Mucosa of gallbladder (tissue), 1 donor: Measurements from ENCODE around the gene INTS13. TPM values are rescaled to one million over a fixed set of nuclear protein-coding genes. Genes with fewer than 3 reads are reported as not detected.
"Not testable (repeated sequence)": the region's sequence is repeated elsewhere in the genome, so short reads cannot be mapped to it uniquely, and the experiment has no call there.

Source experiments
- DNase-seq: peaks from one replicate; pipeline ENCODE4 v3.0.0-alpha.2; 2020; ENCODE audit warnings: low spot score
- total RNA-seq: library from RNA; stranded (reverse); gene quantifications from one replicate; pipeline ENCODE4 v1.2.1, GENCODE V29; 2021
- donor health status: DM: no; HTN: no; CAD: no.

INTS13 gene
- total RNA-seq, 1 donor from 2014 or later, result 13.8 TPM

DNA sequence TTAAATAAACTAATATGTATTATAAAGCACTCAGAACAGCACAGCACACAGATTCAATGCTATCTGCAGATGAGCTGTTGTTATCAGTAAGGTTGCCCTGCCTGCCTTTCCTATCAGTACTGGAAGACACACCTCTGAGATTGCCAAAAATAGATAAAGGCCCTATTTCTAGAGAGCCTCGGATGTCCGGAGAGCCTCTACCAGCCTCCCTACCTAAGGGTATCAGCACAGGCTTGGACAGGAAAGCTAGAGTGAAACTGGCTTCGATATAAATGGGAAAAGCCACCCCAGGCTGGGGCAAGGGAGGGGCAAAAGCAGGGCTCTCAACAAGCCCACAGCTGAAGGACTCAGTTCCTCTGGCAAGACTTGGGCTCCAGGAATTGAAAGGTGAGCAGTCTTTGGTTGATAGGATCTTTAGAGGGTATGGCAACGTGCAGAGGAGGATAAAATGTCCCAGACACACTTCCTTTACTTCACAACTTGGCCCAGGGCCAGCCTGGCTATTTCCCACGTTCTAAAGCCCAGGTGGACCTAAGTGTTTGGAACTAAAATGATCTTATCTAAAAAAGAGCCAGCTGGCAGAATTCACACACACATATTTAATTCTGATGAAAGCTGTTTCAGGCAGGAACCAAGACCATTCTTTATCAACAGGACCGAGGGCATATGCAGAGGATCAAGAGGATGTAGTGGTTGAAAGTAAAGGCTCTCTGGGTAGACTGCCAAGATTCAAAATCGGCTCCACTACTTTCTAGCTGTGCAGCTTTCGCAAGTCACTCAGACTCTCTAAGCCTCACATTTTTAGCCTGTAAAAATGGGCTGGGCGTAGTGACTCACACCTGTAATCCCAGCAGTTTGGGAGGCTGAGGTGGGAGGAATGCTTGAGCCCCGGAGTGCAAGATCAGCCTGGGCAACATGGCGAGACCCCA is 67.0 kb downstream of the INTS13 start:
- peak; percentile 18 for DNase-seq

DNA sequence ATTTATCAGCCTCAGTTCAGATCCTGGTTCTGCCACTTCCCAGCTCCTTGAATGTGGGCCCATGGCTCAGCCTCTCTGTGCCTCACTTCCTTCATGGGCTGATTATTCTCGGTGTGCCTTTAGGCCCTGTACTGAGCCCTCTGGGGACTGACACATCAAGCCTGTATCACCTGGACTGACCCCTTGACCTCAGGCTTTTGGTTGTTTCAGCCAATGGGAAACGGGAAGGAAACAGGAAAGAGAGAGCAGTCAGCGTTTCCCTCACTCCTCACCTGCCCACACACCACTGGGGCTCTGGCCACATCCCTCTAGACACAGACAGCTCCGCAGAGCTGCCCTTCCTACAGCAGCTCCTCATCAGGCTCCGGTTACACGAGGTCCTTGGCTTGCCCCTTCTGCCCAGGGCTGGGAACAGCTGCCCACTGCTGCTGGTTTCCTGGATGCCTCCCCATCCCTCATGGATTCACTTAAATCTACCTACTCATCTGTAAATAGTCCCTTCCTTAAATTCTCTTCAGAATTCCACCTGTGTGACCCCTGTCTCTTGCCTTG is 67.8 kb downstream of the INTS13 start:
- DNase-seq, result no peak

DNA sequence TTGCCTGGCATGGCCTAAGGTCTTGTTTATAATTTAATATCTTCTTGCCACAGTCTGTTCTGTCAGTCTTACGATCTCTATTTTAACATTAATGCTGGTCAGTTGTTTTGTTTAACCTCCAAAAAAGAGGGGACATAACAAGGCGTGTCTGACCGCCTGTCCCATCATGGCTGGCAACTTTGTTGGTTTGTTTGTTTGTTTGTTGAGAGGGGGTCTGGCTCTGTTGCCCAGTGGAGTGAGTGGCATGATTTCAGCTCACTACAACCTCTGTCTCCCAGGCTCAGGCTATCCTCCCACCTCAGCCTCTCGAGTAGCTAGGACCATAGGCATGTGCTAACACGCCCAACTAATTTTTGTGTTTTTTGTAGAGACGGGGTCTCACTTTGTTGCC is 68.7 kb downstream of the INTS13 start:
- no peak for DNase-seq

DNA sequence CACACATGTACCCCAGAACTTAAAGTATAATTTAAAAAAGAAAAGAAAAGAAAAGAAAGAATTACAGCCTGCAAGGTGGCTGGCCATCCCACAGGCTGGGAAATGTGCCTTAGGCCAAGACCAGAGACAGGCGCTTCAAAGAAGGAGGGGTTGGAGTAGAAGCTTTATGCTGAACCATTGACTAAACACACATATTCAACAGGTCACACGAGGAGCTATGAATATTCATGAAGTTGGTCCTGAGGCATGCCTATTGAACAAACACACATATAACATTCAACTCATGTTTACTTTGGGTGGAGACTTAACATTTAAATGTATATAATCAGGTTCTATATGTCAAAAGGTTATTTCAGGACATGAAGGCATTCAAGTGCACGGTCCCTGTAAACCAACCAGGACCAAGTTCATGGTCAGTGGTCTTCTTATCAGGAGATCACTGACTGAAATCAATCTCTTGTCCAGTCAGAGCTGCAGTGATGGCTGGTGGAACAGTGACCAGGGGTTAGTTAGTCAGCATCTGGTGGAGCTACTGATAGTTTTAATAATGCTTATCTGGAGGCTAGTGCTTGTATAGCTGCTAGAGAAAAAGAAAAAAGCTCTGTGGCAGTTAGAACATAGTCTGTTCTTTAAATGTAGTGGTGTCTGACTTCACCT is 69.2 kb downstream of the INTS13 start:
- no peak for DNase-seq

DNA sequence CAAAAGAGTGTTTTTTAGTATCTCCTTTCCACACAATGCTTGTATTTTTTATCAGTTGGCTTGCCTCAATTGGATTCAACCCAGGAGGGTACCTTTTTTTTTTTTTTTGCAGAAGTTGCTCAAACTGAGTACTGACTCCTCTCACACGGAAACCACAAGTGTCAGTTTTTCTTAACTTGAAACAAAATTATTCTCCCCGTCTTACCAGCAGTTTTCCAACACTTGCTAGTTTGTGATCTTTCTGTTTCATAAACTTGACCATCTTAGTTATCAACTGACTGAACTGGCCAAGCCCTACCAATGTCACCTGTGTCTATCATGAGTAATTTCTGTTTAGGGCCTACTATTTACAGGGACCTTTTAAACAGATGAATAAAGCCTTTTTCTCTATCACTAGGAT is 70.7 kb downstream of the INTS13 start:
- no peak for DNase-seq

DNA sequence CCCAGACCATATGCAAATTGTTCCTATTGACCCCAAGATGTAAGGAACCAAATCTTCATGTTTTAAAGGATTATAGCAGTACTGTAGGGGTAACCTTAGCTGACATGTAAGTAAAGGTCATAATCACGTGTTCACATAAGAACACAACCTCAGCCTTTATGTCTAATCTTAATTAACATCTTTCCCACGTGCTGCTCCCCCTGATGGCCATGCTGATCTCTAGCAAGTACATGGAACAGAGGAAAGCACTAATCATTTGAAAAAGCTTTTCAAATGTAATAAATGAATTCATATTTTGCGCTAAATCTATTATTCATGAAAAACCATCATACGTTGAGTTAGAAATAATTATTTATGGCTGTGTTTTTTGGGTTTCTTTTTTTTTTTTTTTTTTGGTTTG is 74.3 kb downstream of the INTS13 start:
- no peak for DNase-seq

DNA sequence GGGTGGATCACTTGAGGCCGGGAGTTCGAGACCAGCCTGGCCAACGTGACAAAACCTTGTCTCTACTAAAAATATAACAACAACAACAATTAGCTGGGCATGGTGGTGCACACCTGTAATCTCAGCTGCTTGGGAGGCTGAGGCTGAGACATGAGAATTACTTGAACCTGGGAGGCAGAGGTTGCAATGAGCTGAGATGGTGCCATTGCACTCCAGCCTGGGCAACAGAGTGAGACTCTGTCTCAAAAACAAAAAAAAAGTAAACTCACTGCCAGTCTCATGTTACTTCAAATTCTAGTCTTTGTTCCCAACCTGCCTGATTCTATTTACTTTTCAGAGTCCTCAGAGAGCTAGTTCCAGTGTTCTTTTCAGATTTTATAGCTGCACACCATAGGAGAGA is 75.0 kb downstream of the INTS13 start:
- DNase-seq, result not testable (repeated sequence)

DNA sequence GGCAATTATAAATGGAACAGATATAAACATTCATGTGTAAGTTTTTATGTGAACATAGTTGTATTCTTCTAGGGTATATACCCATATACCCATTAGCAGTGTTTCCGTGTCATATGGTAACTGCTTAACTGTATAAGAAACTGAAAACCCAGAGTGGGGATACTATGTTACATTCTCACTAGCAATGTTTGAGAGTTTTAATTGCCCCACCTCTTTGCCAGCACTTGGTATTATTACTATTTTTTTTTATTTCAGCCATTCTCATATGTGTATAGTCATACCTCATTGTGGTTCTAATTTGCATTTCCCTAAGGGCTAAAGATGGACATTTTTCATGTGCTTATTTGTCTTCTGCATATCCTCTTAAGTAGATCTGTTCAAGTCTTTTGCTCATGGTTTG is 76.1 kb downstream of the INTS13 start:
- no peak for DNase-seq

DNA sequence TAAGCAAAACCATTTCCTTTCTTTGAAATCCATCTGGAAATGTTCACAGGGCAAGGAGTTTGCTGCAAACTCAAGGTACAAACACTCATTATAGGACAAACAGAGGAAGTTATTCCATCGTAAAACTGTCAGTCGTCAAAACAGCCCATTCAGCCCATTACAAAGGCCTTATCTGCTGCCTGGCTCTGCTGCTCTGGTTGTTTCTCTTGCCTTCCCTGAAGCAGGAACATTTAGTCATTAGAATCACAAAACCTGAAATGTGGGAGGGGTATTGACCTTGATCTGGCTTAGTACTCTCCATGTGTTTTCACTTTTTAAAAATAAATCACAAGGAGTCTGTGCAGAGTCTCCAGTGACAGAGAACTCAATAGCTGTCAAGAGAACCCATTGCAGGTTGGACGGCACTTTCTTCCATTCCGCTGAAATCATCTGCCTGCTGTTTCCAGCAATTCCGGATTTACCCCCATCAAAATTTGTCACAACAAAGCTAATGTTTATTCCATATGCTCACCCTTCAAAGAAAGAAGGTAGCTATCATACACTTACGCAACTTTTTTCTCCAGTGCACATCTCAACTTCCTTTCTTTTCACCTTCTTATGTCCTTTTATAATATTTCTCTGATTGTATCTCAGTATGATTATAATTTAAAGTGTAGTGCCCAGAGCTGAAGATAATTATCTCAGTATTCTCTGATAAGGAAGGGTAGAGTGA is 80.2 kb downstream of the INTS13 start:
- DNase-seq, result no peak

DNA sequence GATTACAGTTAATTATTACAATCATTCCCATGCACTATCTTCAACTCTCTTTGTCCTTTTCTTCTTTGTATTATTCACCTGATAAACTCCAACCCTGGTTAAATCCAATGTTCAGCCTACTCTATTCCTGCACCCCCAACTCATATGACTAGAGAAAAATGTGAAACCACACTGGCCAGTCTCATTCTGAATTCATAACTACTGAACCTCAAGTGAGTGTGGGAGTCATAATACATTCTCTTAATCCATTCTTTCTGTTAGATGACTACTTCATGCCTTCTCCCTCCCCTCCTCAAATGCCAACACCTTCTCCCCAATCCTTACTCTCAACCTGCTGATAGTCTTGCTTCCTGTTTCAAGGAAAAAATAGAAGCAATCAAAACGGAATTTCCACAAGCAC is 82.4 kb downstream of the INTS13 start:
- DNase-seq, result no peak

Other genes starting within 250 kb of the INTS13 start
- 50.0 TPM for gene ITPR2, start 104.8 kb downstream of the INTS13 start, total RNA-seq
- gene FGFR1OP2, start 489 bp upstream of the INTS13 start, total RNA-seq, result 39.1 TPM
- 82.8 TPM for gene TM7SF3, start 76.4 kb upstream of the INTS13 start, total RNA-seq
- gene MED21, start 84.6 kb upstream of the INTS13 start, total RNA-seq, result 59.0 TPM
- not detected for gene C12orf71, start 144.6 kb upstream of the INTS13 start, total RNA-seq